ENCODE results near the gene C10orf95.
"Not testable (repeated sequence)": the region's sequence is repeated elsewhere in the genome, so short reads cannot be mapped to it uniquely, and the experiment has no call there.

C10orf95 gene

GRCh38 chr10:102451105-102451969 is at the start of gene C10orf95:
Gene C10orf95, minus strand, starts transcription at chr10:102451543. Its CDS starts 450 bp downstream, at chr10:102451093.
- DNase-seq (ENCODE audit: low read depth in 2 of 3, low spot score in 2 of 3), result no peak

- not testable (repeated sequence) for DNase-seq (ENCODE audit: low read depth in 2 of 3, low spot score in 2 of 3)
These were observed 49.3 kb upstream of the C10orf95 start for GRCh38 chr10:102500686-102501085.

GRCh38 chr10:102499356-102499755 is 48.0 kb upstream of the C10orf95 start:
- DNase-seq (ENCODE audit: low read depth in 2 of 3, low spot score in 2 of 3), result no peak

- DNase-seq (ENCODE audit: low read depth in 2 of 3, low spot score in 2 of 3), result no peak
These were observed 46.2 kb upstream of the C10orf95 start for GRCh38 chr10:102497545-102497944.

GRCh38 chr10:102493771-102494170 is 42.4 kb upstream of the C10orf95 start:
- no peak for DNase-seq (ENCODE audit: low read depth in 2 of 3, low spot score in 2 of 3)

- DNase-seq (ENCODE audit: low read depth in 2 of 3, low spot score in 2 of 3), result no peak
These were observed 41.6 kb upstream of the C10orf95 start for GRCh38 chr10:102492983-102493382.

- no peak for DNase-seq (ENCODE audit: low read depth in 2 of 3, low spot score in 2 of 3)
These were observed 41.1 kb upstream of the C10orf95 start for GRCh38 chr10:102492344-102492939.

GRCh38 chr10:102491136-102491535 is 39.8 kb upstream of the C10orf95 start:
- DNase-seq (ENCODE audit: low read depth in 2 of 3, low spot score in 2 of 3), result no peak

GRCh38 chr10:102485093-102485784 is 33.9 kb upstream of the C10orf95 start:
- DNase-seq (ENCODE audit: low read depth in 2 of 3, low spot score in 2 of 3), result no peak

- no peak for DNase-seq (ENCODE audit: low read depth in 2 of 3, low spot score in 2 of 3)
These were observed 32.7 kb upstream of the C10orf95 start for GRCh38 chr10:102484021-102484420.

GRCh38 chr10:102480396-102480795 is 29.1 kb upstream of the C10orf95 start:
- no peak for DNase-seq (ENCODE audit: low read depth in 2 of 3, low spot score in 2 of 3)

GRCh38 chr10:102479651-102480050 is 28.3 kb upstream of the C10orf95 start:
- DNase-seq (ENCODE audit: low read depth in 2 of 3, low spot score in 2 of 3), result no peak

GRCh38 chr10:102476466-102477141 is 25.3 kb upstream of the C10orf95 start:
- DNase-seq (ENCODE audit: low read depth in 2 of 3, low spot score in 2 of 3), result no peak

GRCh38 chr10:102475451-102476040 is 24.2 kb upstream of the C10orf95 start:
- no peak for DNase-seq (ENCODE audit: low read depth in 2 of 3, low spot score in 2 of 3)

GRCh38 chr10:102473445-102474331 is 22.3 kb upstream of the C10orf95 start:
- no peak for DNase-seq (ENCODE audit: low read depth in 2 of 3, low spot score in 2 of 3)

- DNase-seq (ENCODE audit: low read depth in 2 of 3, low spot score in 2 of 3), result no peak
These were observed 19.5 kb upstream of the C10orf95 start for GRCh38 chr10:102470579-102471546.

- DNase-seq (ENCODE audit: low read depth in 2 of 3, low spot score in 2 of 3), result no peak
These were observed 17.3 kb upstream of the C10orf95 start for GRCh38 chr10:102468683-102469082.

- DNase-seq (ENCODE audit: low read depth in 2 of 3, low spot score in 2 of 3), result no peak
These were observed 16.7 kb upstream of the C10orf95 start for GRCh38 chr10:102467971-102468438.

GRCh38 chr10:102467318-102467717 is 16.0 kb upstream of the C10orf95 start:
- DNase-seq (ENCODE audit: low read depth in 2 of 3, low spot score in 2 of 3), result no peak
